HG03097 (cell line): Measurements from ENCODE around the gene SOX13.
"Not testable (repeated sequence)": the region's sequence is repeated elsewhere in the genome, so short reads cannot be mapped to it uniquely, and the experiment has no call there.

Experiments used
- ATAC-seq: cut with Tn5 transposase; IDR thresholded peaks from one replicate; pipeline ENCODE4 v1.9.1; 2021; ENCODE audit not compliant: unreplicated experiment, low FRiP score

Gene SOX13

DNA sequence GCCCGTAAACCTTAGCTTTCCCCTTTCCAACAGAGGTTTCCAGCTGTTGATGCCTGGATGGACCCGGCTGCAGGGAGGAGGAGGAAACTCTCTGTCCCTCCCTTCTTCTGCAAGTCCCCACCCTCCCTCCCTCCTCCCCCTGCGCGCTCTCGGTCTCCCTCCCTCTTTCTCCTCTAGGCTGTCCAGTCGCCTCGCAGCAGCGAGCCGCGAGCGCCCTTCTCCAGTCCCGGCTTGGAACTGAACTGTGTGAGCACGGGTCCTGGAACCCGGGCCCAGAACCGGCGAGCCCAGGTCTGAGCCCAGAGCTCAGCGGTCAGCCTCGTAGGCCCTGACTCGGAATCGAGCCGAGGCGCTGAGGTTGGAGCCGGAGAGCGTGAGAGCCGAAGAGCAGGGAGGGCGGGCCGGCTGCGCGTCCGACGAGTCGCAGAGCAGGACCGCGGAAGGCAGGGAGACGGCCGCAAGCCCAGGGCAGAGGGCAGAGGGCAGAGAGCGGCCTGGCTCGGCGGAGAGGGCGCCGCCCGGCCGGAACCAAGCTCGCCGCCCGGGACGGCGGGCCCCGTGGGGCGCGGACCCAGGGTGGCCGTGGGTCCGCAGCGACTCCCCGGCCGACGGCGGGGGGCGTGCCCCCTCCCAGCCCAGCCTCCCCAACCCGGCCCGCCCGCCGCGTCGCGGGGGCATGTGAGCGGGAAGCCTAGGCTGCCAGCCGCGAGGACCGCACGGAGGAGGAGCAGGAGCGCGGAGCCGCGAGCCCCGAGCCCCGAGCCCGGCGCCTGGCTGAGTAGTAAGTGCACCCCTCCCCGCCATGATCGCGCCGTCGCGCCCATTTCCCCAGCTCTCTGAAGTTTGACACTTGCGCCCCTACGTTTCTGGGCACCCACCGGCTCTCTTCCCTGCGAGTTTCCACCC, at the start of gene SOX13:
Gene SOX13, plus strand, starts transcription at position 185 of the 906 bp plus-strand sequence. CDS start 39,801 bp downstream, outside the sequence.
- no peak for ATAC-seq

DNA sequence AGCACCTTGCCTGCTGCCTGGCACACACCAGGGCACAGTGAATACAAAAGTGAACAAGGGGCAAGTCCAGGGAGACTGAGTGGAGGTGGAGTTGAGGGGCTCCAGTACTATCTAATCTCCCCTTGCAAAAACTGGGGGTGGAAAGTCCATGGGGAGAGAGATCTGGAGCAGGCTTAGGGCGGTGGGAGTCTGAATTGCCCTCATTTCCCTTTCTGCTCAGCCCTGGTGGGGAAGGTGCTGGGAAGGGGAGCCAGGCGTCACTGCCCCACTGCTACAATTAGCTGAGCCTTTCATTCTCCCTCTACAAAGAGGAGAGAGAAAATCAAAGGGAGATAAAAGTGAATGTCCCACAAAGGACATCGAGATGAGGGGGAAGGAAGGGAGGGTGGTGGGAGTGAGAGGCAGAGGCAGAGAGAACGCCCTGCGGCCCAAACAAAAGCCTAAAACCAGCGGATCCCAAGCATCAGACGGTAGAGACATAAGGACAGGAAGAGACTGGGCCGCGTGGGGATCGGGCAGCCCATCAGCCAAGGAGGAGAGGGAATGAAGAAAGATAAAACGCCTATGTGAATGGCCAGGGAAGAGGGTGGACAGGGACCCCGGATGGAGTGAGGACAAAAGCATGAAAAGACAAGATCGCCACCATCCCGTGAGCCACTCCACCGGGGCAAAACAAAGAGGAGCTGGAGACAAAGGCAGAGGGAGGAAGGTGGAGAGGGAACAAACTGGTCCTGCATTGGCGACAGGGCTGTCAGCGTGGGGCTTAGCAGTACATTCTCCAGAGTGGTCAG, 46.8 kb upstream of the SOX13 start:
- no peak for ATAC-seq

DNA sequence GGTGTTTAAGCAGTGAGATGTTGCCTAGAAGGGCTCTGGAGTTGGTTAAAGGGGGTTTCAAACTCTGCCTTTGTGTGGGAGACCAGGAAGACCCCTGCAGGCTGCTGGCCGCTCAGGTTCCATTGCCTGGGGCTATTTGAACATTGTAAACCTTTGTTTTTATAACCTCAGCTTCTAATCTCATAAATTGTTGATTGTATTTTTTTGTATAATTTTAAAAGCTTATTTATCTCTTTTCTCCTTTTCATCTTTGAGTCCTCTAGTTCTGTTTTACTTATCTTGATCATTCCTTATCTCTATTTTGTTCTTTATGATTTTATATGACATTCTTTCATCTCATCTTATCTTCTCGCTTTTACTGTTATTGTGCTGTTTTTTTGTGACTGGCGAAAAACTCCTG, 45.5 kb upstream of the SOX13 start:
- ATAC-seq = no peak

DNA sequence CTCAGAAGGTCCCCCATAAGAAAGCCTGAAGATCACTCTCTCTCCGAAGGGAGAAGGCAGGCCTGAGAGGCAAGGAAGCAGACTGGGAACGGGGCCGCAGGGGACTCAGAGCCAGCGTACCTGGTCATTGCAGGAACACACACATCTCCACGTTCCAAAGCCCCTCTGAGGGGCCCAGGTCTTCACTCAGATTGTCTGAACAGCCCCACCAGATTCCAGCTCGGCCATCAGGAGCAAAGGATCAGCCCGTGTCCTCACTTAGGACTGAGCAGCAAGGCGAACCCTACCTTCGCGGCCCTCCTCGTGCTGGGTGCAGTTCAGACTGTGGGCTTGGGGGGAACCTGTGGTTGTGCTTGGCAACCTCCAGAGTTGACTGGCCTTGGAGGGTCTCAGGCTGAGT, 43.9 kb upstream of the SOX13 start:
- ATAC-seq = no peak

DNA sequence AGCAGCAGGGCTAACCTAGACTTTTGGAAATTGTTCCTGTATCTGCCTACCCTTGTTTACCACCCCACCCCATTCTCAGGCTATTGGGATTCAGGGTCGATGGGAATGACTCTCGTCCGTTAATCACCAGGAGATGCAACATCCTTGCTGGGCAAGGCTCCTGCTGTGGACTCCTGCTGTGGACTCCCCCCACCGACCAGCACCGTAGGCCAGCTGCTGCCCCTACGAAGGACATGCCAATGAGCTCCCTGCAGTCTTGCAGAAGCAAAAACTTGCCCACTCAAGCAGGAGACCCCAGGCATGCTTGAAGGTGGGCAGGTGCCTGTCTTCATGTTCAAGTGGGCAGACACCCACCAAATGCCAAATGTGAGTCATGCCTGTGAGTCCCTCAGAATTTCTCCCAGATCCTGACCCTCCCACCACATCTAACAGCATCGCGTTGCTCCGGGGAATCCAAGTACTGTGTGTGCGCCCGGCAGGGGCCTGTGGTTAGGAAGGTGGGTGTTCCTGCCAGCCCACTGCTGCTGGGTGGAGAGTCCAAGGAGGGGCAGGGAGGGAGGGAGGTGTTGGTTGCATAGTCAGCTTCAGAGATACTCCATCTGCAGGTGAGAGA, 41.7 kb upstream of the SOX13 start:
- no peak for ATAC-seq

DNA sequence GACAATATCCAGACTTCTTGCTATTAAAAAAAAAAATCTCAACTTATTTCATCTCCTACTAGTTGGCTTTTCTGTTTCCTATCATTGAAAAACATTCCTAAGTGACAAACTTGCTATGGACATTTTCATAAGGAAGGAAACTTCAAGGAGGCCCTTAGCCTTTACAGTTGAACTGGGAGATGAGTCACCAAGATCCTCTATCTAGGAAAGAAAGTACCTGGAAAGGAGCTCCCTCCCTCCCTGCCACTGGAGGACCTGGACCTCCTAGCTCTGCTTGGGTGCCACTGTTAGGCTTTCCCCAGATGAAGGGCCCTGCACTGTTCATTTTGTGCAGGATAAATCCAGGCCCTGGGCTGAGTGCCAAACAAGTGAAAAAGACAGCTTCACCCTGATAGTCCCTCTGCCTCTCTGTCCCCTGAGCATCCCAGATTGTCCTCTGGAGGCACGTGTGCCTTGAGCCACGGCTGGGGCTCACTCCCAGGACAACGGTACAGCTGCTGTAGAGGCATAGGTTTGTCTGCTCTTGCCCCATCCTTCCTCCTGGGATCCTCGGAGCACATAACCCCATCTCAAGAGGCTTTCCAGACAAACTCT, 40.2 kb upstream of the SOX13 start:
- no peak for ATAC-seq

- no peak for ATAC-seq
Observed at GRCh38 chr1:204033306-204033705, 39.6 kb upstream of the SOX13 start.

DNA sequence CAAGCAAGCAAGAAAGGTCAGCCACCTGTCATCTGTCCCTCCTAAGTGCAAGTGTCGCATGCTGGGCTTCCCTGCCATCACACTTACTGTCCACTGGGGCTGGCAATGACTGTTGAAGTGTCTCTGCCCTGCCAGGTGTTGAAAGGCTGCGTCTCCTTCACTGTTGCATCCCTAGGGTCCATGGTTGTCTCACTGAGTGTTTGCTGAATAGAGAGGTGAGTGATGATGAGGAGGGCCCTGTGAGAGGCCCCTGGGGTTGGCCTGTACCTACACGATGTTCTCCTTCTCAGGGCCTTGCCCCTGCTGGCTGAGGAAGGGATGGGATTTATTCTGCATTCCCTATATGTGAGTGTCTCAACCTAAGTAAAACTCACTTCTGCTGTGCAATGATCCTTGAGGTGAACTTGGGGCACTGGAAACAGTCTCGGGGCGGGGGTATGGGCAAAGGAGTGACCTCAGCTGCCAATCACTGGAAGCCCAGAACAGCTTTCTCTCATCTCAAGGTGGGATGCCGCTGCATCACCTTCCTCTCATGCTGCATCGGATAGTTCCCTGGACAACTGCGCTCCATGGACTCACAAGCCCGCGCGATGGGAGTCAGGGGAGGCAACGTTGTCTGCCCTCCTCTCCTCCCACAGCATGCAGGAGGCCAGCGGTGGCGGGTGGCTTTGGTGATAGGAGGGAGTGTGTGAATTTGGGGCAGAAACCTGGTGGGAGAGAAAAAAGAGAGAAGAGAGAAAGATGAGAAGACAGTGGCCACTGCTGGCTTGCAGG, 35.8 kb upstream of the SOX13 start:
- no peak for ATAC-seq

- ATAC-seq = no peak
Observed at GRCh38 chr1:204041232-204041767, 31.6 kb upstream of the SOX13 start.

- ATAC-seq = no peak
Observed at GRCh38 chr1:204041803-204042505, 31.0 kb upstream of the SOX13 start.

GRCh38 chr1:204042516-204042915, 30.4 kb upstream of the SOX13 start:
- ATAC-seq = no peak

DNA sequence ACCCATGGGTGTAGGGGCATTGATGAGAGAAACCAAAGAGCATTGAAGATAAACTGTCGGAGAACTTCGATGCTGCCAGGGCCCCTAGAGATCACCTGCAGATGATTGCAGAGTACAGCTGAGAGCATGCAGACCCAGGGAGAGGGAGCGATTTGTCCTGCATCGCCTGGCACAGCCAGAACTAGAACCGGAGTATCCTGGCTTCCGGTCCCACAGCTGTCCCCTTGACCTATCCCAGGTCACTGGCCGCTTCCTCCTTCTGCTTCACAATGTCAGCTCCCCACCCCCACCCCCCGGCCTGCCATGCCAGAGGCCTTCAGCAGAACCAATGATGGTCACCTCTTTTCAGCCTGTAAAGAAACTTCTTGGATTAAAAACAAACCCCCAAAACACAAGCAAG, 29.2 kb upstream of the SOX13 start:
- ATAC-seq = no peak

DNA sequence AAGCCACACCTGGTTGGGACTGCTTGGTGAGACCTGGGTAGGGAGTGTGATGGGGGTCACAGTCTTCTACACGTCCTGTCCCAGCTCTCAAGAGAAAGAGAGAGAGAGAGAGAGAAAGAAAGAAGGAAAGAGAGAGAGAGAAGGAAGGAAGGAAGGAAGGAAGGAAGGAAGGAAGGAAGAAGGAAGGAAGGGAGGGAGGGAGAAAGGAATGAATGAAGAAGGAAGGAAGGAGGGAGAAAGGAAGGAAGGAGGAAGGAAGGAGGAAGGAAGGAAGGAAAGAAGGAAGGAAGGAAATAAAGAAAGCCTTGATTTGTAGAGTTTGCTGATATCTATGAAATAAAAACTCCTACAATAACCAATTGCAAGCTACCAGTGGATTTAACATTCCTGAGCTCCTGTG, 28.5 kb upstream of the SOX13 start:
- no peak for ATAC-seq

GRCh38 chr1:204045430-204045829, 27.5 kb upstream of the SOX13 start:
- ATAC-seq = no peak

GRCh38 chr1:204046346-204046745, 26.6 kb upstream of the SOX13 start:
- no peak for ATAC-seq

DNA sequence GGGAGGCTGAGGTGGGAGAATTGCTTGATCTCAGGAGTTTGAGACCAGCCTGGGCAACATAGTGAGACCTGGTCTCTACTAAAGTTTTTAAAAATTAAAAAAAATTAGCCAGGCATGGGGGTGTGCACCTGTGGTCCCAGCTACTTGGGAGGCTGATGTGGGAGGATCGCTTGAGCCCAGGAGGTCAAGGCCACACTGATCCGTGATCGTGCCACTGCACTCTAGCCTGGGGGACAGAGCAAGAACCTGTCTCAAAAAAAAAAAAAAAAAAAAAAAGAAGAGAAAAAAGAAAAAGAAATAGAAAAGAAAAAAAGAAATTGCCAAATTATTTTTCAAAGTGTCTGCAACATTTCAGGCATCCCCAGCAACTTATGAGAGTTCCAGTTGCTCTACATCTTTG, 24.1 kb upstream of the SOX13 start:
- ATAC-seq = not testable (repeated sequence)

DNA sequence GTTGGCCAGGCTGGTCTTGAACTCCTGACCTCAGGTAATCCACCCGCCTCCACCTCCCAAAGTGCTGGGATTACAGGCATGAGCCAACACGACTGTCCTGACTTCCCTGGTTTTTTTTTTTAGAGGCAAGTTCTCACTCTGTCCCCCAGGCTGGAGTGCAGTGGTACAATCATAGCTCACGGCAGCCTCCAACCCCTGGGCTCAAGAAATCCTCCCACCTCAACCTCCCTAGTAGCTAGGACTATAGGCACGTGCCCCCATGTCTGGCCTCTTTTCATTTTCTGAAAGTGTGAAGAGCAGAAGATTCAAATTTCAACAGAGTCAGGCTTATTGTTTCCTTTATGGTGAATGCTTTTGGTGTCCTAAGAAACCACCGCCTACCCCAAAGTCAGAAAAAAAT, 21.7 kb upstream of the SOX13 start:
- ATAC-seq = no peak

DNA sequence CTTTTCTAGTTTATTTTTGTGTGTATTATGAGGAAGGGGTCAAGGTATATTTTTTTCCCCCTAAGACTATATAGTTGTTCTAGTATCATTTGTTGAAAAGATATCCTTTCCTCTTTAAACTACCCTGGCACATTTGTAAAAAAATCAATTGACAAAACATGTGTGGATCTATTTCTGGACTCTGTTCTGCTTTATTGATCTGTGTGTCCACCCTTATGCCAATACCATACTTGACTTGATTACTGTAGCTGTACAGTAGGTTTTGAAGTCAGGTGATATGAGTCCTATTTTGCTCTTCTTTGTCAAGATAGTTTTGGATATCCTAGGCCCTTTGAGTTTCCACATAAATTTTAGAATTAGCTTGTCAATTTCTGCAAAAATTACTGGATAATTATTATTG, 21.2 kb upstream of the SOX13 start:
- ATAC-seq = no peak

- ATAC-seq = no peak
Observed at GRCh38 chr1:204053893-204054292, 19.0 kb upstream of the SOX13 start.
